Astrocyte of the hippocampus (primary cell): ENCODE measurements around the gene POGK.
A peak's percentile ranks its signal among the peaks of the same experiment; 100 is the strongest.
"Not testable (repeated sequence)": the region's sequence is repeated elsewhere in the genome, so short reads cannot be mapped to it uniquely, and the experiment has no call there.

Experiments
- DNase-seq: peaks from one replicate; pipeline ENCODE4 v3.0.0; 2011; ENCODE audit warnings: low read depth, low spot score

The POGK gene, protein sequence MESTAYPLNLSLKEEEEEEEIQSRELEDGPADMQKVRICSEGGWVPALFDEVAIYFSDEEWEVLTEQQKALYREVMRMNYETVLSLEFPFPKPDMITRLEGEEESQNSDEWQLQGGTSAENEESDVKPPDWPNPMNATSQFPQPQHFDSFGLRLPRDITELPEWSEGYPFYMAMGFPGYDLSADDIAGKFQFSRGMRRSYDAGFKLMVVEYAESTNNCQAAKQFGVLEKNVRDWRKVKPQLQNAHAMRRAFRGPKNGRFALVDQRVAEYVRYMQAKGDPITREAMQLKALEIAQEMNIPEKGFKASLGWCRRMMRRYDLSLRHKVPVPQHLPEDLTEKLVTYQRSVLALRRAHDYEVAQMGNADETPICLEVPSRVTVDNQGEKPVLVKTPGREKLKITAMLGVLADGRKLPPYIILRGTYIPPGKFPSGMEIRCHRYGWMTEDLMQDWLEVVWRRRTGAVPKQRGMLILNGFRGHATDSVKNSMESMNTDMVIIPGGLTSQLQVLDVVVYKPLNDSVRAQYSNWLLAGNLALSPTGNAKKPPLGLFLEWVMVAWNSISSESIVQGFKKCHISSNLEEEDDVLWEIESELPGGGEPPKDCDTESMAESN

DNA sequence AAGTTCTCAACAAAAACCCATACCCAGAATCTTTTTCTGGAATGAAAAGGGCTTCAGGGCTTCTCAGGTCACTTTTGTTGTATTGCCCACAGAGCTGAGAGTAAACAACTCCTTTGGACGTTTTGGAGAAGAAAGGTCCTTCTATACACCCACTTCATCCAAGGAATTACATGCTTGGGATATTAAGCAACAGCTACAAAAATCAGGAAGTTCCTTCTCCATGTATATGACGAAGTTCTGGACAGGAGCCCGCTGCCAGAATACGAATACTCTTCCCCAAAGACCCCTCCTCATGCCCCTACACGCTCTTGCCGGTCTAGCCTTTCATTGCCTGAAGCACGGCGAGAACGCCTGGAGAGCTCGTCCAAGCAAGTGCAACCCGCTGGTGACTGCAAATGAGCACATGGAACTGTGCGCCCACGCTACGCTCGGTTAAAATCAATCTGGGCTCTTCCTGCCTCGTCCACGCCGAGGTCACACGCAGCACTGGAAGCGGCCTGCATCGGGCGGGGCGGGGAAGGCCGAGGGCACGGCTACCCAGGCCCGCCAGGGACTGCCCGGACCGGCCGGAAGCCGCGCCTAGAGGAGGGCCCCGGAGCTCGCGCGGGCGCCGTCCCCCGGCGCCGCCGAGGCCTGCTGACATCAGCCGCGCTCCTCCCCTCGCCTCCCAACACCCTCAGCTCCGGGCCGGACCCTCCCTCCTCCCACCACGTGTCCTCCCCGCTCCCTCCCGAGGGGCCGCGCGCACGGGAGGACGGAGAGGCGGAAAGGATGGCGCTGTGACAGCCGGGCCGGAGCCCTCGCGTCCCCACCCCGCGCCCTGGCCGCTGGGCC is at the start of gene POGK:
POGK (plus strand) TSS at position 710 of the 834 bp plus-strand sequence. CDS start 1,482 bp downstream, outside the sequence.
- peak; percentile 97 for DNase-seq

DNA sequence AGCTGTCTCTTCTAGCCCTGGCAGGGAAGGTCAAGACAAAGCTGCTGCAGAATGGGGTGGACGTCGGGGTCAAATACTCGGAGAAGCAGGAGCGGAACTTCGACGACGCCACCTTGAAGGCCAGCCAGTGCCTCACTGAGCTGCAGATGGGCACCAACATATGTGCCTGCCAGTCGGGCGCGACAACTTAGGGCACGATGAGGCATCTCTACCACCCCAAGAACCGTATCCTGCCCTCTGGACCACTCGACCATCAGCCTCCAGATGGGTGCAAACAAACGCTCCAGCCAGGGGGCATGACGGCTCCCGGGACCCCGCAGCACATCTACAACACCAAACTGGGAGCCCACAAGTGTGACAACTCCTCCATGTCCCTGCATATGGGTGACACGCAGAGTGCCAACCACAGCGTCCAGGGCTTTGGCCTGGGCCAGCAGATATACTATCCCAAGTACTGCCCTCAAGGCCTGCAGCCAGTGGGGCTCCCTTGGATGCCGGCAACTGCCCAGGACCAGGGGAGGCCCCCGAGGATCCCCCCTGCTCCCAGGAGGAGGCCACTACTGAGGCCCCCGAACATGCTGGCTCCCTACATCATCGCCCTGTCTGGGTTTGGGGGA is 42.5 kb upstream of the POGK start:
- DNase-seq: no peak

DNA sequence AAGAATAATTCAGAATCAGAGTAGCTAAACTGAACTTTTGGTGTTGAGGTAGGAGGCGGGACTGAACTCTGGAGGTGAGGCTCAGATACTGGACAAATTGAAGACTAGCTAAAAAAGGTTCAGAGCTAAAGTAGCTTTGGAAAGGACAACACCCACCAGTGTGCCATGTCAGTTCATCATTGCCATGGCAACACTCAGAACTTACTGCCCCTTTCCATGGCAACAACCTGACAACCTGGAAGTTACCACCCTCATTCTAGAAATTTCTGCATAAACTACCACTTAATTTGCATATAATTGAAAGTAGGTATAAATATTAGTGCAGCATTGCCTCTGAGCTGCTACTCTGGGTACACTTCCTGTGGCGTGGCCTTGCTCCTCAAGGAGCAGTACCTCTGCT is 30.3 kb upstream of the POGK start:
- no peak for DNase-seq

DNA sequence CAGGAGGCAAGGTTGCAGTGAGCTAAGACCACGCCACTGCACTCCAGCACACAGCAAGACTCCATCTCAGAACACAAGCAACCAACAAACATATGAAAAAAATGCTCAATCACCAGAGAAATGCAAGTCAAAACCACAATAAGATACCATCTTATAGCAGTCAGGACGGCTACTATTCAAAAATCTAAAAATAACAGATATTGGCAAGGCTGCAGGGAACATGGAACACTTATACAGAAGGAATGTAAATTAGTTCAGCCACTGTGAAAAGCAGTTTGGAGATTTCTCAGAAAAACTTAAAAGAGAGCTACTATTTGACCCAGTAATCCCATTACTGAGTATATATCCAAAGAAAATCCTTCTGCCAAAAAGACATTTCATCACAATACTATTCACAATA is 27.6 kb upstream of the POGK start:
- peak; percentile 65 for DNase-seq

DNA sequence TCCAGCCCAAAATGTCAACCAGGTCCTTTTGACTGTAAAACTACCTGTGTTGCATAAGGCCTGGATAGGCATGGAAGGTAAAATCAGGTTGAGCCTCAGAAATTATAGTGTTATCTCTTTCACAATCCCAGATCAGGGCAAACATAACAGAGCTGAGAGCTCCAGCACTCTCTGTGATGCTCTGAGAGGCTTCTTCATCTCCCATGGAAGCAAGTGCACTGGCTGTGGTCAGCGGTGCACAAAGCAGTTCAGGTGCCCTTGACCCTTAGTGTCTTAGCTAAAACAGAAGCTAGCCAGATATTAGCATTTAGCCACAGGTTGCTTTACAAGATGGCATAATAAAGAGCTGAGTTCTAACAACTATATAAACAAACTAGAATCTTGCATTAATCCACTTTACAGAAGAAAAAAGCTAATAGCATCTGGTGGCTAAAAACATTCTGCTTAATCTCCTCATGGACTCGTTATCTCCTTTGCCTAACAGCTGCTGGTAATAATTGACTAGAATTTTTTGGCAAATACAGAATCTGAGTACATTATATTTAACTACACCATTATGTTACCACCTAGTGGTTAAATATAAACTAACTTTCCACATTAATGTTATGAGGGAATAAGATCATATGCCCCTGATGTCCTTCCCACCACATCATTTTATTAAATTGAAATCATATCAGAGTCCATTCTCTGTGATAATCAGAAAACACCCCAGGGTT is 25.6 kb upstream of the POGK start:
- no peak for DNase-seq

DNA sequence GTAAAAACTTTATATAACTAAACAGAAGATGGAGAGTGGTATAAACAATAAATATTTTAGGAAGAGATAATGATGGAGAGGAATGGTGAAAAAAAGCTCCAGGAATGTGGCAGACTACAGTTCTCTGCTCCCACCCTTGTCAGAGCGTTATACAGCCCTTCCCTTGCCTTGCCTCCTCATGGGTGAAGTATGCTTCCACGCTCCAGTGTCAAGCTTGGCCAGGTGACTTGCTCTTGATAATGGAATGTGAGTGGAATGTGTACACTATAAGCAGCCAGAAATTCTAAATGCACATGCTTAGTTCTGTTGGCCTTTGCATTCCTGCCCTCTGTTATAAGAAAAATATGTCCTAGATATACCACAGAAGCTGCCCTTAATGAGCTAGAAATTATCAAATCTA is 24.7 kb upstream of the POGK start:
- DNase-seq: peak; percentile 68

DNA sequence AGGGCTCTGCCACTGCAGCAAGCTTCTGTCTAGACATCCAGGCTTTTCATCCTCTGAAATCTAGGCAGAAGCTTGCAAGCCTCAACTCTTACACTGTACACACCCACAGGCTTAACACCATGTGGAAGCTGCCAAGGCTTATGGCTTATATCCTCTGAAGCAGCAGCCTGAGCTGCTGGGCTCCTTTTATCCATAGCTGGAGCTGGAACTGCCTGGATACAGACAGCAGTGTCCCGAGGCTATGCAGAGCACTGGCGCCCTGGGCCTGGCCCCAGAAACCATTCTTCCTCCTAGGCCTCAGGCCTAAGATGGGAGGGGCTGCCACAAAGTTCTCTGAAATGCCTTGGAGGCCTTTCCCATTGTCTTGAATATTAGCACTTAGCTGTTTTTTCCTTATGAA is 19.3 kb upstream of the POGK start:
- no peak for DNase-seq

DNA sequence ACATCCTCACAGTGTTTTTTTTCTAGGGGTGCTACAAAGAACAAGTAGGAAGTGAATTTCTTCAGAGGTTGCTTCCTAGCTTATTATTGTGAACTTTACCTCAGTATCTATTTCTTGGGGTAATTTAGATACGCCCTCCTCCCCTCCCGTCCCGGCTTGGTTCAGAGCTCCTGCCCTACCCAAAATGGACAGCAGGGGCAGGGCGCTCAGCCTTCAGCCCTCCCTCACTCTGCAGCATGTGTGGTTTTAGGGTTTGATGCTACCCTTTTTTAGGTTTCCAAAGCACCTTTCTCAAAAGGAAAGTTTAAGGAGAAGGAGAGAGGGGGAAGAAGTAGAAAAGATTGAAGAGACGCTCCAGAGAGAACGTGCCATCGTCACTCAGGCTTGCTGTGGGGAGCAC is 16.9 kb upstream of the POGK start:
- no peak for DNase-seq

DNA sequence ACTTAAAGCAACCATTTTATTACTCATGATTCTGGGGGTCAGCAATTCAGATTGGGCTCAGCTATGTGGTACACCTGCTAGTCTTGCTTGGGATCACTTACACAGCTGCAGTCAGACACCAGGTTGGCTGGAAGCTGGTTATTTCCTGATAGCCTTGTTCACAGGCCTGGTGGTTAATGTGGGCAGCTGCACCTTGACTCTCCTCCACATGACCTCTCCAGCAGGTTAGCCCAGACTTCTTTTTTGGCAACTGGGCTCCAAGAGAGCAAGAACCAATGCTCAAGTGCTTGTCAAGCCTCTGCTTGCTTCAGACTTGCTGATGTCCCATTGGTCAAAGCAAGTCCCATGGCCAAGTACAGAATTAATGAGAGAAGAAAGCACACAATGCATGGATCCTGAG is 11.8 kb upstream of the POGK start:
- DNase-seq: no peak

DNA sequence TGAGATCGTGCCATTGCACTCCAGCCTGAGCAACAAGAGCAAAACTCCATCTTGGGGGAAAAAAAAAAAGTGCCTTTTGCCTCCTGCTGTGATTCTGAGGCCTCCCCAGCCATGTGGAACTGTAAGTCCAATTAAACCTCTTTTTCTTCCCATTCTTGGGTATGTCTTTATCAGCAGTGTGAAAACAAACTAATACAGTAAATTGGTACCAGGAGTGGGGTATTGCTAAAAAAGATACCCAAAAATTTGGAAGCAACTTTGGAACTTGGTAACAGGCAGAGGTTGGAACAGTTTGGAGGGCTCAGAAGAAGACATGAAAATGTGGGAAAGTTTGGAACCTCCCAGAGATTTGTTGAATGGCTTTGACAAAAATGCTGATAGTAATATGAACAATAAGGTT is 9.5 kb upstream of the POGK start:
- DNase-seq: not testable (repeated sequence)

DNA sequence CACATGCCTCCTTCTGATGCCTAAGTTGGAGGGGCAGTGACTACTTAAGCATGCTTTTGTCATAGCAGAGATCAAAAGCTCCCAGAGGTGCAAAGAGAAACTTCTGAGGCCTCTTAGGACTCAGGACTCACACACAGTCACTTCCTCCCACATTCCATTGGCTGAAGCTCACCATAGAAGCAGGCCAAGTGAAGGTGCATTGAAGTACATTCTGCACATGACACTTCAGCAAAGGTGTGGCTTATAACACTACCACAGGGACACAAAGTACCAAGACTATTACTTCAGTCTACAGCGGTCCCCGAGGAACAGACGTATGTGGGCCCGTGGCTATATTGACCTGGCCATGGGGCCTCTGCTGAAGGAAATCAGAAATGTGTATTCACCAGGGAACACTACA is 2.5 kb upstream of the POGK start:
- no peak for DNase-seq

DNA sequence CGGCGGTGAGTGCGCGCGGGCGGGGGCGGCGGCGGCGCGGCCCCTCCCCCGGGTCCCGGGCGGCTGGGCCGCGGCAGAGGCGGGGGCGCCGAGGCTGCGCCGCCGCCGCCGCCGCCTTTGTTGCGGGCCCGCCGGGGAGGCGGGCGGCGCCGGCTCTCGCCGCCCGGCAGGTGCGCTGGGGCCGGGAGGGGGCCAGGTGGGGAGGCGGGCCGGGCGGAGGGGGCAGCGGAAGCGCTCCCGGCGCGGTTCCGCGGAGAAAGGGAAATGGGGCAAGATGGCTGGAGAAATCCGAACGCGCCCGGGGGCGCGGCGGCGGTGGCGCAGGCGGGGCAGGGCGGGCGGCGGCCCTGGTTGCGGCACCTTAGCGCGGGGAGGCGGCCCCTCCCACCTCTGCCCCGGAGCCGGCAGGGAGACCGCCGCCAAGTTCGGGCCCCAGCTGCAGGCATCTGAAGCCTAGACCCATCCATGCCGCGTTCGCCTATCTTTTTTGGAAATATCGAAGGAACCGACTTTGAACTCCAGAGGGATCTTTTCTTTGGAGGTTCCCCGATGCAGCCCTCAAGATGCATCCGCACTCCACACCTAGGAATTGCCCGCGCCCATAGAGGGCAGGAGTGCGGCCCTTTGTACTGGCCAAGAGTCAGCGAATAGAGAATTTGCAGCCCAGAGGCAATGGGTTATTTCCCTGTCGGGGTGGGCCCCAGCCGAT is 479 bp downstream of the POGK start:
- peak; percentile 74 for DNase-seq

DNA sequence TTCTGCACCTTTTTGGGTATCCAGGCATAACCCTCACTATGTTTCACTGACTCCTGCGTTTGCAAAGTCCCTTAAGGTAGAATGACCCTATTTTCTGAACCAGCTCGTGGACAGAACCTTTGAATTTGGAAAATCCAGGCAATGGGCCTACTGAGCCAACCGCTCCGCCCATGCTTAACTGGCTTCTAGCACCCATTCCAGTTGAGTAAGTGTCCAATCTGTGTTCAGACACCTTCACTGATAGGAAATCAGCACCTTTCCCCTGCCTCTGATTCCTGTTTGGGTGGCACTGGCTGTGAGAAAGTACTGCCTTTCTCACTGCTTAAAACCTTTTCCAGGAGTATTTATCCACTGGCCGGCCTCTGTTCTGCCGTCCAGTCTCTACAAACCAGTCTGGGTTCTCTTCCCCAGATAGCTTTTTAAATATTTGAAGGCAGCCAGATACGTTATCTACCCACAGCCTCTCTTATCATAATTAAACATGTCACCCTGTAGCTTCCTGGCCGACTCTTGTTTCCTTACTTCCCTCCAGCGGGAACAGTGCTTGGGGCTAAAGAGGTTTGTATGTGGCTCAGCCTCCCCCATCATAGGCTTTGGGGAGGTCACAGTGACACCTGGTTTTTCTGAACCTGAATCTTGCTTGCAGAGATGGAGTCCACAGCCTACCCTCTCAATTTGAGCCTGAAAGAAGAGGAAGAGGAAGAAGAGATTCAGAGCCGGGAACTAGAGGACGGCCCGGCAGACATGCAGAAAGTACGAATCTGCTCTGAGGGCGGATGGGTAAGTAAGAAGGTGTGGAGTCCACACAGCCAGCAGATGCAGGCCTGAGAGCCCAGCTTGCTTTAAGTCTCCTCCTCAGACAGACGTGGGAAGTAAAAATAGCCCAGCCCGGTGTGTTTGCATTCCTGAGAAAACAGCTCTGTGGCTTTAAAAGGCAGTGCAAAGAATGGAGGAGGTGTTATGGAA is 1.3 kb downstream of the POGK start:
- peak; percentile 63 for DNase-seq

DNA sequence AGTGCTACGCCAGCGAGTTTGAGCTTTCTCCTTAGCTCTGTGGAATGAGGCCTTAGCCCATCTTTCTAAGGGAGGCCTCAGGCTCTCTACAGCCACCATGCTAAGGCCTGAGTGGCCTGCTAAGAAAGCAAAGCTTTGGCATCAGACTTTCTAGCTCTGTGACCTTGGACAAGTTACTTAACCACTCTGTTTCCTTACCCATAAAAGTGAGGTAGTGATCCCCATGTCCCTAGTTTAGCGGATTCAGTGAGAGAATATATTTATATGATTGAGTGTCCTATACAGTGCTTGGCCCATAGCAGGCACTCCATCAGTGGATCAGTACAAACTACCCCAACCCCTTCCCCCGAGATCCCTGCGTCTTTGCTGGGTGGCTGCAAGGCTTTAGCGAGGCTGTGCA is 4.0 kb downstream of the POGK start:
- DNase-seq: no peak

DNA sequence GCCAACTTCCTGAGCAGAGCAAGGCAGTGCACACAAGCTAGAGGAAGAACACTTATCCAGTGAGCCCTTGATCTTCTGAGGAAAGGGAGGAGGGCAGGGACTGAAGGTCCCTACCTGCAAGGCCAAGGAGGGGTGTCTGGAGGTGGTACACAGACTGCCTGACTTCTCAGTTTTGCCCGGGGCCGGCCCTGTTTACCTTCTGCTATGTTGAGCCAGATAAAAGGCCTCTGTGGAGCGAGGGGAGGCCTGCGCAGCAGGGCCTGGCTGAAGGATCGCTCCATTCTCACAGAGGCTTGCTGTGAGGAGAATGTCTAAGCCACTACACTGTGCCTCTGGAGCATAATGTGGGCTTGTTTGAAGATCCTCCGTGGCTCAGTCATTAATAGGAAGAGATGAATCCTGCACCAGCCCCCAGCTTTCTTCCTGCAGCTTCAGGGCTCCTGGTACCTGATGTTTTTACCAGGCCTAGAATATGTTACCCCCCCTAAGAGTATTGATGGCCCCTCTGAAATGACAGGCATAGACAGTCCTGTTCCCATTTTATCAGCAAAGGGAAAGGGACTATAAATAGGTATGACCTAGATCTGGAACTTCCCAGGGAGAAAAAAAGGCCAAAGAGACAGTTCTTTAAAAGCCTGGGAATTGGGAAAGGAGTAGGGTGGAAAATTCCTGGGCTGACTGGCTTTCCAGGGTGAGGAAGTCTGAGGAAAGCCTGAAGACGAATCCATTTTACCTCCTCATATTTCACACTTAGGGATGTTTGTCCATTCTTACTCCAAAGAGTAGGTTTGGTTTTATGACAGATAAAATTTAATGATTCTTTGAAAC is 4.7 kb downstream of the POGK start:
- DNase-seq: no peak

DNA sequence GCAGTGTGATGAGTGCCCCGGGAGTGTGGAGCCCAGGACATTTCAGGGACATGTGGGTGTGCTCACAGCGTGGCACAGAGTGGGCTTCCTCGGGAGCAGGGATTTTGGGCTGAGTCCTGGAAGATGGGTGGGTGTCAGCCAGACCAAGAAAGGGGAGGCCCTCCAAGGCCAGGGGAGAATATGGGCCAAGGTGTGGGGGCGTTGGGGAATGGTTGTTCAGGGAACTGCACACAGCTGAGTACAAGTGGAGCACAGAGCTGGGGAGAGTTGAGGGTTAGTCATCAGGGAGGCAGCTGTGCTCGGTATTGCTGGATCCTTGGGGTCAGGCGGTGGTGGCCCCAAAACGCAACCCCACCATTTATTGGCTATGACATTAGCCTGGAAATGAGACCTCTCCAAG is 5.5 kb downstream of the POGK start:
- no peak for DNase-seq

DNA sequence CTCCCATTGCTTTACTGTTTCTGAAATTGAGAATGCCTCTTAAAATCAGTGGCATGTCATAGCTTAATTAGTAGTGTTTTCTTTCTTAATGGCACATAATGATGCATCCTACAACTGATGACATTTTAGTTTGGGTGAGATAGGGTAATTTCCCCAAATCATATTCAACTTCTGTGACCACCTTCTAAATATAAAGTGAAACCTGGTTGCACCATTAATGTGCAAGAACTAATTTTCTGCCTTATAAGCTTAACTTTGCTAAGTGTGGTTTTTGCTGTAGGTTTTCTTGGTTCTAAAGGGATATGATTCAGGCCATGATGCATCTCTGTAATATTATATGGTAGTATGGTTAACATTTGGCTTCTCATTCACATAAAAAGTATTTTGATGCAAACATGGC is 8.9 kb downstream of the POGK start:
- no peak for DNase-seq

DNA sequence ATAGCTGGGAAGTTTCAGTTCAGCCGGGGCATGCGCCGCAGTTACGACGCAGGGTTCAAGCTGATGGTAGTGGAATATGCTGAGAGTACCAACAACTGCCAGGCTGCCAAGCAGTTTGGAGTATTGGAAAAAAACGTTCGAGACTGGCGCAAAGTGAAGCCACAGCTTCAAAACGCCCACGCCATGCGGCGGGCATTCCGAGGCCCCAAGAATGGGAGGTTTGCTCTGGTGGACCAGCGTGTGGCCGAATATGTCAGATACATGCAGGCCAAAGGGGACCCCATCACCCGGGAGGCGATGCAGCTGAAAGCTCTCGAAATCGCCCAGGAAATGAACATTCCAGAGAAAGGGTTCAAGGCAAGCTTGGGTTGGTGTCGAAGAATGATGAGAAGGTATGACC is 9.9 kb downstream of the POGK start:
- DNase-seq: no peak

DNA sequence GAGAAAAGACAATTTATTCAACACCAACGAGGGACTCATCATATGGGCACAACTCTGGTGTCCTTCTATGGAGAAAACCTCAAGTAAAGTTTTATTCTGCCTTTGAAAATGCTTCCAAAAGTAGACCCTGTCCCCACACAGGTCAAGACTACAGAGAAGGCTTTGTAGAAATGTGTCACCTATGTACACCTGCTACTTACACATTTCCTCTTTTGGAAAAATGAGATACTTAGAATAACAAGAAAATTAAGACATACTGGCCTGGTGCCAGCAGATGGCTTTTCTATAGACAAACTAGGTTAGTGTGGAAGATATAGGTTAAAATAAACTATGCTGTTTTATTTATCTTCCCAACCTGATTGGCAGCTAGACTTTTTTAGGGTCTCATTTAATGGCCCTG is 13.6 kb downstream of the POGK start:
- no peak for DNase-seq
